ENCODE data around the gene ADCY2. TPM values are rescaled to one million over a fixed set of nuclear protein-coding genes. Genes with fewer than 3 reads are reported as not detected.

The ADCY2 gene
- total RNA-seq = not detected in 2 replicates

DNA sequence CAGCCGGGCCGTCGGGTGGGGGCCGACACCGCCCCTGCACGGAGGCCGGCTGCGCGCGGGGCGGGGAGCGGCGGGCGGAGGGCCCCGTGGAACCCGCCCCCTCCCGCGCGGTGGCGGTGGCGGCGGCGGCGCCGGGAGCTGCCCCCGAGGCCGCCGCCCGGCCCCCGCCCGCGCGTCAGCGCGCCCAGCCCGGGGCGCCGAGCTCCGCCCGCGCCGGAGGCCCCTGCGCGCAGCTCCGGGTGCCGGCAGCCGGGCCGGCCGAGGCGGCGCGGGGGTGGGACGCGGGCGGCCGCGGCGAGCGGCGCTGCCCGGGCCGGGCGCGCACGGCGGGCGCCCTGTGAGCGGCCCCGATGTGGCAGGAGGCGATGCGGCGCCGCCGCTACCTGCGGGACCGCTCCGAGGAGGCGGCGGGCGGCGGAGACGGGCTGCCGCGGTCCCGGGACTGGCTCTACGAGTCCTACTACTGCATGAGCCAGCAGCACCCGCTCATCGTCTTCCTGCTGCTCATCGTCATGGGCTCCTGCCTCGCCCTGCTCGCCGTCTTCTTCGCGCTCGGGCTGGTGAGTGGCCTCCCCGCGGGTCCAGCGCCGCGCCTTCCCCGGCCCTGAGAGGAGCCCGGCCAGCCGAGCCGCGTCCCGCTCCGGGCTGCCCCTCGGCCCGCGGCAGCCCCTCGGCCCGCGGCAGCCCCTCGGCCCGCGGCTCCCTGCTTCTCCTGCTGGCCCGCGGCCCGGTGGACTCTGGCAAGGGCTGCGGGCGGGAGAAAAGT lies at the start of gene ADCY2:
Gene ADCY2 (plus strand): TSS at position 192 of the 766 bp plus-strand sequence. CDS start 159 bp downstream, at position 351.
- no peak for DNase-seq (ENCODE audit: low read depth in 2 of 2)

DNA sequence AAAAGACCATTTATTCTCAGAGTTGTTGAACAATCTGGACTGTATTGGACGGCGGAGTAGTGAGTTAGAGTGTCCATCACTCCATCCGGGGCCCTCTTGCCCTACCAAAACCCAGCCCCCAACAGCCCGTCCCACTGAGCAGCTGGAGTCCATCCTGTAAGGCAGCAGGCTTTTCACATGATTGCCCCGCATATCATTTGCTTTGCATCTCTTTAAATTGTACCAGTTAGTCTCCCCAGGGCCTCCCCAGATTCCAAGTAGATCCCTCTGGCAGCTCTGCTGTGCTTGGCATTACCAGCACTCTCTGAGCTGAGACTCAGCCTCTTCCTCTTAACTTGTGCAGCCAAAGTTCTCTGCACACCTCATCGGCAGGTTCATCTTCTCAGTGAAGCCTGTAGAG lies 48.6 kb upstream of the ADCY2 start:
- DNase-seq (ENCODE audit: low read depth in 2 of 2) = no peak

DNA sequence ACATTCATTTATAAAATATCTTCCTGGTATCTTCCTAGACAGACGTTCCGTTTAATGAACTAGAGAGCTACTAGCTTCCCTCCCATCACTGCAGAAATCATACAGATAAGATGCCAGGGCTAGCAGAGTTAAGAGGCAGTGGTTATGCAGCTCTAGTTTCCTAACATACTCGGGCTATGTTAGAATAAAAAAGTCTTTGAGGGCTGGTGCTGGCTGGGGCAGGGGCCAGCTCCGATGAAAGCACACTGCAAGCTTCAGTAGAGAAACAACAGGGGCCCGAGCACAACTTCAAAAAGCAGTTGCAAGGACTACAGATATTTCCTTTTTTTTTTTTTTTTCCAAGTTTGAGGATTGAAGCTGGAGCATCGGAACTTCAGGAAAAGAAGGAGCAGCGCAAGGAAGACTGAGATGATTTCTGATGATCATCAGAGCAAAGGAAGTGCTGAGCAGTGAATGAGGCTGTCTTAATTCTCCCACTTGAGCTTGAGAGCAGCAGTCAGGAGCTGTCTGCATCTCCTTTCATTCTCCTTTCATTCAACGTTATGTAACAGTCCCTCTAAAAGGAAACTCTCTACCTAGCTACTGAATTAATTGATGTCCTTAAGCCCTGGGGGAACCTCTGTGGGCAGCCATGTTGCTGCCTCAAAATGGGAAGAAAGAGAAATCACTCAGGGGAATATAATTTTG lies 47.6 kb upstream of the ADCY2 start:
- no peak for DNase-seq (ENCODE audit: low read depth in 2 of 2)

DNA sequence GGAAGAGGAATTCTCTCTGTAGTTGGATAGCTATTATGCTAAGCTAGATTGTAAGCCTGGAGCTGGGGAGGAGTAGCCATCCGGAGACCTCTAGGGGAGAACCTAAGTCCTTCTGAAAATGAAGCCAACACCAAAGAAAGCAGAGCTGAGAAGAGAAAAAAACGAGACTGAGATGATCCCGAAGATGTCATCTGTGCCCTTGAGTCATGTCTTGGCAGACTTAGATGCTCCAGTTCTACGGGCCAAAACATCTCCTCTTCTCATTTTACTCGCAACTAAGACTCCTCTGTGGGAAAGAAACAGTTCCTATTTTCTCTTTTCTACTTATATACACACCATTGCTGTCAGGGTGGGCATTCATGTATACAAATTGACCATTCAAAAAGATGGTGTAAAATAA lies 34.3 kb upstream of the ADCY2 start:
- DNase-seq (ENCODE audit: low read depth in 2 of 2) = no peak

DNA sequence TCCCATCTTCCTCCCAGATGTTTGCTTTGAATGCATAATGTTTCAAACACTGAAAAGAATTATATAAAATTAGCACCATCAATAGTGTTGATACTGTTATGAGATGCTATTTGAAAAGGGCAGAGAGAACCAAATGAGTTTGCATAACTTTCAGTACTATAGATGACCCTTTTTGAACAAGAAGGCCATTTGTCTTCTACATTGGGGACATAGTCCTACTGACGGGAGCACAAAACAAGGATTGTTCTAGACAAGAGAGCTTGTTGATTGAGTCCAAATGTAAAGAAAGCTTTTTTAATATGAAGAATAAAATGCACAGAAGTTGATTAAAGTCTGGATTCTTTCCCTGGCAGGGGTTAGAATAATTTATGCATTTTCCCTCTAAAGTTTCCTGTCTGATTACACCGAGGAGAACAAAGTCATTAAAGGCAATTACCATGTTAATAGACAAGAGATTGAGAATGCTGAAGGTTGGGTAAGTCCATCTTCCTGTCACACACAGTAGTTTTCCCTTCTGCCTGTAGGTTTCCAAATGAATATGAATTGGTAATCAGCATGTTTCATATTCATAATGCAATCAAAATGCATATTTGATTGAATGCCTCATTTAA lies 32.8 kb upstream of the ADCY2 start:
- DNase-seq (ENCODE audit: low read depth in 2 of 2) = no peak

DNA sequence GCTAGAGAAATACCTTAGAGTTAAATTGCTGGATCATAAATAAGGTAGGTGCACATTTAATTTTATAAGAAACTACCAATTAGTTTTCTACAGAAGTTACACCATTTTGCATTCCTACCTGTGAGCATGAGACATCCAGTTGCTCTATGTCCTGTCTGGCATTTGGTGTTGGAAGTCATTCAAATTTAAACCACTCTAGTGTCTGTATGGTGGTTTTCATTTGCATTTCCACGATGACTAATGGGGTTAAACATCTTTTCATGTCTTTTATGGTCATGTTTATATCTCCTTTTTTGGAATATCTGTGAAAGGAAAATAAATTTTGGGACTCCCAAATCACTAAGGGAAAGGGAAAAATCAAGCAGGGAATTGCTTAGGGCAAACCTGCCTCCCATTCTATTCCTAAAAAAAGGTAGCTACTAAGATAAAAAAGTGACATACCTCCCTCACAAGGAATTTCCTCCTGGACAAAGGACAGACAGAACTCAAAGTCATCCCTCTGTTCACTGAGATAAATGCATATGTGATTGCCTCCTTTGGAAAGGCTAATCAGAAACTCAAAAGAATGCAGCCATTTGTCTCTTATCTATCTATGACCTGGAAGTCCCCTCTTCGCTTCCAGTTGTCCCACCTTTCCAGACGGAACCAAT lies 31.6 kb upstream of the ADCY2 start:
- no peak for DNase-seq (ENCODE audit: low read depth in 2 of 2)

DNA sequence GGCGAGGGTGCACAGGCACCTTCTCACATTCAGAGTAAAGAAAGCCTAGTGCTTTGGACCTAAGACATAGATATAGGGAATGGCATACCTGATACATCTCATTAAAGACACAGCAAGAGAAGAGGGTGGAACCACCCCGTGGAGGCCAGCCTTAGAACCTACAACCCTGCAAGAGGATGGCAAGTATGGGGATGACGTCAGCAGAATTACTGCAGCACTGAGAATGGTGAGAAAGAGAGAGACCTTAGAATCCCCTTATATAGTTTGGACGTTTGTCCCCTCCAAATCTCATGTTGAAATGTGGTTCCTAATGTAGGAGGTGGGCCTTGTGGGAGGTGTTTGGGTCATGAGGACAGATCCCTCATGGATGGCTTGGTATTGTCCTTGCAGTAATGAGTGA lies 28.2 kb upstream of the ADCY2 start:
- no peak for DNase-seq (ENCODE audit: low read depth in 2 of 2)

DNA sequence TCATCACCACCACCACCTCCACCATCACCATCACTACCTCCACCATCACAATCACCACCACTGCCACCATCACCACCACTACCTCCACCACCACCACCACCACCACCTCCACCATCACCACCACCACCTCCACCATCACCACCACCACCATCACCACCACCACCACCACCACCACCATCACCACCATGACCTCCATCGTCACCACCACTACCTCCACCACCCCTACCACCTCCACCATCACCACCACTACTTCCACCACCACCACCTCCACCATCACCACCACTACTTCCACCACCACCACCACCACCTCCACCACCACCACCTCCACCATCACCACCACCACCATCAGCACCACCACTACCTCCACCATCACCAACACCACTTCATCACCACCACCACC lies 23.5 kb upstream of the ADCY2 start:
- DNase-seq (ENCODE audit: low read depth in 2 of 2) = no peak

DNA sequence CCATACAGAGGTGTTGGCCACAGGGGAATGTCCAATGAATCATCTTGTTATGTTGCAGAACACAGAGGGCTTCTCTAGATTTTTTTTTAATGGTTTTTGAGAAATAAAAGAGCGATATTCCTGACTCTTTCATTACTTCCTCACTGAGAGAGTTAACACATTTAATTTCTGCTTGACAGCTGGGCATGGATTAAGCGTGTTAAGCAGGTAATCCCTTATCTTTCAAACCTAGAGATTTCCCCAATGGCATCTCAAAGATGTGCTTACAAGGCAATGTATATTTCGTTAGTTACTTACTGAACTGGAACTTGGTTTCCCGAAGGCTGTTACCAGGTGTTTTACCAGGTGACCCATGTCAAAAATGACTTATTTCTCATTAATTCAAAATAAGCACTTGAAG lies 21.8 kb upstream of the ADCY2 start:
- DNase-seq (ENCODE audit: low read depth in 2 of 2) = no peak

DNA sequence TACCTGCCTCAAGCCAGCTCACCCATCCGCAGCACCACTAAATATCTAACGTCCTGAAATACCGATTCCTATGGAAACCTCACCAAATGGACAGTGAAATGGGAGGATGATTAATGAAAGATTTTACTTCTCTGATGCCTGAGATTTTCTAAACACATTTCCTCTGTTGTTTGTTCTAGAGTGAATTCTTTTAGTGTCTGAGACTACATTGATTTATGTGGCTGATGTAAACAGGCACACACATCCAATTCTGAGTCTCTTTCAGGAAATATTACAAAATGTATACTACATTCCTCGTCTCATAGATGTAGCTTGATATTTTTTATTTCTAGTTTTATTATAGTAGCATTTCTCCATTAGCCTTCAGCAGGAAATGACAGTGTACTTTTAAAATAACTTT lies 20.5 kb upstream of the ADCY2 start:
- DNase-seq (ENCODE audit: low read depth in 2 of 2) = no peak

DNA sequence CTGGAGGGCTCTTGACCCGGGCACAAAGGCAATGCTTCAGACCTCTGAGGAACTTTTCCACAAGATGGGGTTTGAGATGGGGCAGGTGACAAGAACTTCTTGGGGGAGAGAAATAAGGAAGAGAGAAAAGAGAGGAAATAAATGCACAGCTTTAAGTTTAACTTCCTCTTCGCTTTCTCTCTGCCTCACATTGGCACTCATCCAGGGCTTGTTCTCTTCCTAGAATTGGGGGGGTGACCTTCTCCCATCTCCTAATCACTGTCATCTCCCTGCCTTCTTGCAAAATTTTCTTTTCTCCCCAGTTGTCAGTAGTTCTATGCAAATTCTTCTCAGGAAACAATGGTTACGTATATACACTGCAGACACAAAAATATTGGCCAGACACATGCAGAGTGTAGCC lies 19.1 kb upstream of the ADCY2 start:
- DNase-seq (ENCODE audit: low read depth in 2 of 2) = no peak

DNA sequence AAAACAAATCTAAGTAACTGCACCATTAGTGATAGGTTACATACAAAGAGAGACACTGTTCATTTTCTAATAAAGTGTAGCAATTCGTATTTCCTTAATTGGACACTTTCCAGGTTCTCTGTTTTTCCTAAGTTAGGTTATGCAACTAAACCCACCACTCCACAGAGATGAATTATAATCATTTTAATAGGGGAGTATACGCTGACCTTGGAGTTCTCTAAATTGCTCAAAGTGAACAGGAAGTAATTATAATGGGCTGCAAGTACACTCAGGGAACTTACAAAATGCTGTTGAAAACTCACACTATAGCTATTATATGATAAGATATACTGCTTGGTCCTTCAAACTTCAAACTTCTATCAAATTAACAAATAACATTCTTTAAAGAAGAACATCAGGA lies 18.2 kb upstream of the ADCY2 start:
- no peak for DNase-seq (ENCODE audit: low read depth in 2 of 2)

DNA sequence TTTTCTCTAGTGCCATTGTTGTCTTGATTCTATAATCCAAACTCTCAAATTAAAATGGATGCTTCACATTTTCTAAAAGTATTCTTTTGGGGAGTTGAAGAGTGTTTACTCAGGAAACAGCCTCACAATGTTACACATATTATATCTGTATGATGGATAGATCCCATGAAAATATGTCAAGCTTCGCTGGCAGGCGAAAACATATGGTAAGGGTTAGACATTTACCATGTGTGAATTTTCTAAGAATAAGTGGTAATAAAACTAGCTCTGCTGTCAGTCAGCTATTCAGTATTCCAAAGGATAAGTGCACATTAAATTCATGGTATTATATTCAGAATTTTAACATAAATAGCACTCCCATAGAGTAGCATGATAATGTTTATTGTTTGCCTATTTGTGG lies 13.3 kb upstream of the ADCY2 start:
- no peak for DNase-seq (ENCODE audit: low read depth in 2 of 2)

DNA sequence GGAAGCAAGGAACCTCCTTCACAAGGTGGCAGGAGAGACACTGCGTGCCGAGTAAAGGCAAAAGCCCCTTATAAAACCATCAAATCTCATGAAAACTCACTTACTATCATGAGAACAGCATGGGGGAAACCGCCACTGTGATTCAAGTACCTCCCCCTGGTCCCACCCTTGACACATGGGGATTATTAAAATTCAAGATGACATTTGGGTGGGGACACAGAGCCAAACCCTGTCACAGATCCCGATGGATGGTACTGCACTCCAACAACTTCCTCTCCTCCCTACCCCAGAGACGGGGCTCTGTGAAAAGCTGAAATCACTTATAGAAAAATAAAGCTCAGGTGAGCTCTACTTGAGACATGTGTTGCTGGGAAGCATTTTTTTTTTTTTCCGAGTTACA lies 10.3 kb upstream of the ADCY2 start:
- no peak for DNase-seq (ENCODE audit: low read depth in 2 of 2)

DNA sequence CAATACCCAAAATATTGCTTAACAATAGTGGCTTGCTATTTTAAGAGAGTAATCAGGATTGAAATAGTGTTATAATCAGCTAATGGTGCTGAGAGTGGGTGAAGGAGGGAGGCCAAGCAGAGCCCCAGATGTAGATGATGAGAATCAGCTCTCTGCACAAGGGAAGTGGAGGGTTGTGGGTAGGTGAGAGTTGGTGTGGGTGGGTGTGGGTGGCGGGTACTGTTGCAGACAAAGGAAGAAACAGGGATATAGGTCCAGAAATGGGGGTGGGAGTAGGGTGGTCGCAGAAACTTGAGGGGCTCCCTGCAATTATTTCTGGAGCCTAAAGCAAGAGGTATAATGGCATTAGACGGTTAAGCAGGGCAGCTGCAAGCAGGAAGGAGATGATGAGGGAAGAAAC lies 7.4 kb upstream of the ADCY2 start:
- no peak for DNase-seq (ENCODE audit: low read depth in 2 of 2)

DNA sequence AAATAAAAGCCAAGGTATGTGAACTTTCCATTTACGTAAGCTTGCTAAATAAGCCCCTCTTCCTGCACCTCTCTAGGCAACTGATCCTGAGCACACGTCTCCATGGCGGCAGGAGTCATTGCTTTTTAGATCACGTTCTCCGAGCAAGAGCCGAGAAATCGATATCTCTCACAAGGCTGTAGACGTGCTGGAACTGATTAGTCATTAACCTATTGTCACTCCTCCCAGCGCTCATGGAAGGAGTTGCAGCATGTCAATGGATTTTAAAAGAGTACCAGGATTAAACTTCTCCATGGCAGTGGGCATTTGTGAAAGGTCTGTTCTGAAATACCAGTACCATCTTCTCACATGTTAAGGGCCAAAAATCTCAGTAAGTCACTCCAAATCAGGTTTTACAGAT lies 4.7 kb upstream of the ADCY2 start:
- no peak for DNase-seq (ENCODE audit: low read depth in 2 of 2)

DNA sequence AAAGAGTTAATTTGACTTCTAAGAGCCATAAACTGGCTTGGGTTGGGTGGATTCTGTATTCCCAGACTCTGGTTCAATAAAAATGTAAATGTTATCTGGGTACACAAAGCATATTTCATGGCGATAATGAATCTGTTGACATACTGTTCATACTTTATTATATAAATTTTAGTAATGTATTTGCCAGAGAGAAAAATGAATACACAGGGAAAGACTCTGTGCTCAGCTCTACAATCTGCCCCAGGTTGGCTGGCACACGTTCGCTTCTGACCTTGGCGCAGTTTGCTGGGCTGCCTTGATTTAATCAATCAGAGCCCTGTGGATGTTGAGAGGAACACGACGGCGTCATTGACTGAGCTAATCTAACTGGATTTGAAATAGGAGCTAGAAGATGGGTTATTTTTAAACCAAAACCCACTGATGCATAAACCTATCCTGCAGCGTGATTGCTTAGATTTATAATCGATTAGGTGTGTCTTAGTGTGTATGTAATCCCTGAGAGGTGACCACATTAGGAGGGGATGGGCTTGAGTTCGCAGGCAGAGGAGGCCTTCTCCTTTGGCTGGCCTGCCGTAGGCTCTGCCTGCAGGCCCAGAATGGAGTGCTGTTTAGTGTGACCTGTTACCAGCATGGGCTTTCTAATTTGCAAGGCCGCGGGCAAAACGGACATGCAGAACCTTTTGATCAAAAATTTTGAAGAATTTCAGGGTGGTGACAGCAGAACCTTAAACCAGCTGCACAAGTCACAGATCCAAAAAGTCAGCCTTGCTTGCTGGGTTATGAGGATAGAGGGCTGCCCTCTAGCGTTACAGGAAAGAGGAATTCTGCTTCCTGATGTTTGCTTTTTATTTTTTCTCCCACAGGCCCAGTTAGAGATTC lies 3.9 kb upstream of the ADCY2 start:
- peak in 1 of 2 donors; percentile 5 for DNase-seq (ENCODE audit: low read depth in 2 of 2)

DNA sequence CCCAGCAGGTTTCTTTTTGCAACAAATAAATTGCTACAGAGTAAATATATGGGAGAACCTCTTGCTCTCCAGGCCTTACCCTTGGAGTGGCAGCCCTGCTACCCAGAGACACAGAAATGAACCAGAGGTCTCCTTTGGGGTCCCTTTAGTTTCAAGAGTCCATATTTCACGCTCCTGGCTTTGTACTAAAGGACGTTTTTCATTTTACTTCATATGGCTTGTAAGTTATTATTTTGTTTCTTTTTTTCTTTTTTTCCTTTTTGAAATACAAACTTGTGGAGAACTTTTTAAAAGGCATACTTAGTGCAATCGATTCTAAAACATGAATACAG lies 3.3 kb upstream of the ADCY2 start:
- no peak for DNase-seq (ENCODE audit: low read depth in 2 of 2)

DNA sequence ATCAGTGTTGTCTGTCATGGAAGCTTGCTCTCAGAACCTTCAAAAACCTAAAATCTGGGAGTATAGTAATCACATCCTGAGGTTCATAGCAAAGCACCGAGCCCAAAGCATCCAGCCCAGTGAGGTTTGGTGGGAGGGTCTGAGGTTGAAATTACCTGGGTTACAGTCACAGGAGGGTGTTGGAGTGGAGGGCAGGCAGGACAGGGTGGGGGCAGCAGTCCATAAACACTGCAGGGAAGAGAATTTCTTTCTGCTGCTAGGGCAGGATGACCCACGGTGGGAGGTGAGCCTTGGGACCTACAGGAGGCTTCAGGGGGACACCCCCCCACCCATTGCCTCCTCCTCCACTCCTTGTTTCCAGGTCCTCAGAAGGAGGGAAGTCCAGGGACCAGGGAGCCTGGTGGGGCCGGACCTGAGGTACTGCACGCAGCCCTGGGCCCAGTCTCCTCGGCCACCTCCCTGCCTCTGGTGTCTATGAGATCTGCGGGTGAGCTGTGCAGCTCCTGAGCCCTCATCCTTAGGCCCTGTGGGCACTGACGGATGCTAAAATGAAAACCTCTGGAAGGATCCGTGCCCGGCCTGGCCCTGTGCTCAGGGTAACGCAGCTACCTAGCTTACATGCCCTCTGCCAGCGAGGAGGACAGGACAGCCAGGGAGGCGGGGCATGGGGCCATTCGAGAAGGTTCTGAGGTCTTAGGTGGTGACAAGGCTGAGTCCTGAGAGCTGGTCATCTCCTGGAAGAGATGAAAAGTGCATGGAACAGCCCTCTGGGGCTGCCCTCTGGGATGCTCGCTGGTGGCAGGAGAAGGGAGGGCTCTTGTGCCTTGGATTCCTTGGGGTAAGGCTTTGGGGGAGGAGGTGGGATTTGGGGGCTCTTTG lies 1.8 kb upstream of the ADCY2 start:
- no peak for DNase-seq (ENCODE audit: low read depth in 2 of 2)

DNA sequence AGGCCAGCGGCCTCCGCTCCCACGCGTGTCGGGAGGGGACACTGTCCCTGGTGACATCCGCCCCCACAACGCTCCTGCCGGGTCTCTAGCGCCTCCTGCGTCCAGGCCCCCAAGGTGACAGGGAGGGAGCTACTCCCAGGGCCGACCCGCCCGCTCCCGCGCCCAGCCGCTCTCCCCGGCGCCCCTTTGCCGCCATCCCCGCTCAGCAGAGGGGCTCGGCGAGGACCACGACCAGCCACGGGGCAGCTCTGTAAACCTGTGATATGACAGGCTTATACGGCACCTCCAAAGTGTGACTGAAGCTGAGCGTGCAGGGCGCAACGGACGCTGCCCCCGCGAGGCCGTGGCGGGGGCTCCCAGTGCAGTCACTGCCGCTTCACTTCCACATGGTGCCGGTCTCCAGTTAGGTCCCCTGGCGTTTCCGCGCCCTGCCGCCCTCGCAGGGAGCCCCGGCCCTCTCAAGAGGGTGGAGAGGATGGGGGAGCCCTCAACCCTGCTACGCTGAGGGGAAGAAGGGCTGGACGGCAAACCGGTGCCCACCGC lies 978 bp upstream of the ADCY2 start:
- DNase-seq (ENCODE audit: low read depth in 2 of 2) = no peak

All from lung microvascular endothelial cell (primary cell).